Loucy (cell line): ENCODE data around the gene PGS1.

Source experiments
- EZH2phosphoT487 ChIP-seq: fragments of 200-600 bp; IDR thresholded peaks from 2 replicates; pipeline ENCODE4 v1.6.1; 2018; ENCODE audit warnings: antibody characterized with exemption, mild to moderate bottlenecking, moderate library complexity, borderline replicate concordance
- TF ChIP-seq, protein P1 (sequence below): fragments of 200-600 bp; sonication (generic); conservative IDR thresholded peaks from 2 replicates; pipeline ENCODE4 v1.5.1; 2014; ENCODE audit warnings: mild to moderate bottlenecking, antibody characterized with exemption, low read length

DNA sequence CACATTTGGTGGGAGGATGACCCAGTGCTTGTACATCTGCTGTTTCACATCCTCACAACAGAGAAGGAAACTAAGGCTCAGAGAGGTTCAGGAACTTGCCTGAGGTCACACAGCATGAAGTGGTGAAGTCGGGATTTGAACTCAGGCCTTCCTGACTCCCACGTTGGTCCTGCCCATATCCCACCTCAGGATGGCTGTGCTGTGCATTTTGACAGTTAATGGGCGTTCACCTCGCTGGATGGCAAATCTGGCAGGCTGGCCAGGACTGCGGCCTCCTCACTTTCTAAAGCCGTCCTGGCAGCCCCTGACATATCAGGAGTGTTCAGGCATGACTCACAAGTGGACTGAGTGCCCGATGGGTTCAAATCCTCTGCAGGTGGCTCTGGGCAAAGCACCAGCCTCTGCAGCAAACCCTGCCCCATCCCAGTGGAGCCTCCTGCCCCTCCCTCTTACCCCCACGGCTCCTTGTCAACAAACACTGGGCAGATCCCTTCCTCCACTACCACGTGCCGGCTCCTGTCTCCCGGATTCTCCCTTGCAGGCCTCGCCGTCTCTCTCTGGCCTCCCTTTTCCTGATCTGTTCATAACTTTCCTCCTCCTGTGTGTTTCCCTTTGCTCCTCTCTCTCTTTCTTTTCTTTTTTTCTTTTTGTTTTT, 47.8 kb upstream of the PGS1 start:
- TF ChIP-seq, protein P1, sequence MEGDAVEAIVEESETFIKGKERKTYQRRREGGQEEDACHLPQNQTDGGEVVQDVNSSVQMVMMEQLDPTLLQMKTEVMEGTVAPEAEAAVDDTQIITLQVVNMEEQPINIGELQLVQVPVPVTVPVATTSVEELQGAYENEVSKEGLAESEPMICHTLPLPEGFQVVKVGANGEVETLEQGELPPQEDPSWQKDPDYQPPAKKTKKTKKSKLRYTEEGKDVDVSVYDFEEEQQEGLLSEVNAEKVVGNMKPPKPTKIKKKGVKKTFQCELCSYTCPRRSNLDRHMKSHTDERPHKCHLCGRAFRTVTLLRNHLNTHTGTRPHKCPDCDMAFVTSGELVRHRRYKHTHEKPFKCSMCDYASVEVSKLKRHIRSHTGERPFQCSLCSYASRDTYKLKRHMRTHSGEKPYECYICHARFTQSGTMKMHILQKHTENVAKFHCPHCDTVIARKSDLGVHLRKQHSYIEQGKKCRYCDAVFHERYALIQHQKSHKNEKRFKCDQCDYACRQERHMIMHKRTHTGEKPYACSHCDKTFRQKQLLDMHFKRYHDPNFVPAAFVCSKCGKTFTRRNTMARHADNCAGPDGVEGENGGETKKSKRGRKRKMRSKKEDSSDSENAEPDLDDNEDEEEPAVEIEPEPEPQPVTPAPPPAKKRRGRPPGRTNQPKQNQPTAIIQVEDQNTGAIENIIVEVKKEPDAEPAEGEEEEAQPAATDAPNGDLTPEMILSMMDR, result no peak
- no peak for TF ChIP-seq EZH2phosphoT487
